GM18868 (cell line): ENCODE data around the gene ANKRD29.
"Not testable (repeated sequence)": the region's sequence is repeated elsewhere in the genome, so short reads cannot be mapped to it uniquely, and the experiment has no call there.

Experiments used
- ATAC-seq: cut with Tn5 transposase; IDR thresholded peaks from one replicate; pipeline ENCODE4 v1.9.1; 2021; ENCODE audit warnings: mild to moderate bottlenecking, moderate library complexity; ENCODE audit not compliant: unreplicated experiment

Gene ANKRD29

GRCh38 chr18:23585007-23585871 is 77.5 kb downstream of the ANKRD29 start:
- ATAC-seq, result no peak

DNA sequence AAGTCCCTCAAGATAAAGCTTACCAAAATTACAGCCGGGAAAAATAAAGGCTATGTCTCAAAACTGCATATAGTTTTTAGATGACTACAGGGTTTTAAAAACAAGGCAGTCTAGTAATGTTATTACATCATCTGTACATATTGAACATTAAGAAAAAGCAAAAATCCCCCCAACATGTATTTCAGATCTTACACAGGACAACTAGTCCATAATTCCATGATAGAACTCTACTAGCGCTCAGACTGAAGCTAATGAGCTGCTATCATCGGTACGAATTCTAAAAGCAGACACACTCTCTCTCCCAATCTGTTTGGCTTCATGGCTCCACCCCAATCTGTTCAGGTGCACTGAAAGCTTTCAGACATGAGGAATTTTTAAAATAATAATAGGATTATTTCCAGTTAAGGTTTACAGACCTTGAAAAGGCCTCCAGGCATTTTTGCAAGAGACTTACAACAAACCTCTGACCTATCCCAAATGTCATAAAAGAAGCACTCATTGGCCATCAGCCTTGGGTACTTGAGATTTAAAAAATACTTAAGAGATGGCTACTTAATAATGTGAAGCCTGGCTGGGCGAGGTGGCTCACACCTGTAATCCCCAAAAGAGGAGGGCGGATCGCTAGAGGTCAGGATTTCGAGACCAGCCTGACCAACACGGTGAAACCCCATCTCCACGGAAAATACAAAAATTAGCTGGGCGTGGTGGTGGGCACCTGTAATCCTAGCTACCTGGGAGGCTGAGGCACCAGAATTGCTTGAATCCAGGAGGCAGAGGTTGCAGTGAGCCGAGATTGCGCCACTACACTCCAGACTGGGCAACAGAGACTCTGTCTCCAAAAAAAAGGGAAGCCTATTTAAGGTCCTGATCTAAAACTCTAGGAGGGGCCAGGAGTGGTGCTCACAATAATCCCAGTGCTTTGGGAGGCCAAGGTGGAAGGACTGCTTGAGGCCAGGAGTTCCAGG is 78.4 kb downstream of the ANKRD29 start:
- ATAC-seq, result no peak

- no peak for ATAC-seq
These were observed 79.4 kb downstream of the ANKRD29 start for GRCh38 chr18:23583071-23583865.

GRCh38 chr18:23580677-23581367 is 81.9 kb downstream of the ANKRD29 start:
- ATAC-seq, result no peak

DNA sequence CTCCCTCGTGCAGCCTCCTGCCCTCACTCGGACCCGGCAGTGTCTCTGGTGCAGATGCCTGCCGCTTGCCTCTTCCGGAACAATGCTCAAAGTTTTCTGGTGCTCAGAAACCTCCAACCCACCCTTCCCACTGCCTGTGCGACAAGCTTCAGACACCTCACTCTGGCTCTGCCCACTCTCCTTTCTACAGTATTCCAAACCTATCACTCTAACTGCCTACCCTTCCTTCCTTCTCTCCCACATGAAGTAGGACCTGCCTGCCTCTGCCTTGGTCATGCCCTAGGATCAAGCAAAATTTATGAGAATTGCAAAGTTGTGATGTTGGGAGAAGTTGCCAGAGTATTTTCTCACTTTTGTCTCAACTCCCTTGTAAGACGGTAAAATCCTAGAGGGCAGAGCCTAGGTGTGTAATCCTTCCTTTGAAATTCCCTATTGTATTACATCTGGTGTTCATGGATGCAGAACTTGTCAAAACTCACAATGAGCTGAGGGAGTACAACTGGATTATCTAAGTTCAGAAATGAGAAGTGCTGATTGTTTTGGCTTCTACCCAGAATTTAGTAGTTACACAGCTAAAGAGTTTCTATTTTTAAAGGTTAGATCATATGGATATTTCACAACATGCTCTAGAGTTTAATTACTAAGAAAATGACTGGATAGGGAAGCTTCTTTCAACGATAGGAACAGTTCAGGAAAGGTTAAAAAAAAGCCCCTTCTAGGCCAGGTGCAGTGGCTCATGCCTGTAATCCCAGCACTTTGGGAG is 83.6 kb downstream of the ANKRD29 start:
- no peak for ATAC-seq

GRCh38 chr18:23578067-23578701 is 84.5 kb downstream of the ANKRD29 start:
- no peak for ATAC-seq

DNA sequence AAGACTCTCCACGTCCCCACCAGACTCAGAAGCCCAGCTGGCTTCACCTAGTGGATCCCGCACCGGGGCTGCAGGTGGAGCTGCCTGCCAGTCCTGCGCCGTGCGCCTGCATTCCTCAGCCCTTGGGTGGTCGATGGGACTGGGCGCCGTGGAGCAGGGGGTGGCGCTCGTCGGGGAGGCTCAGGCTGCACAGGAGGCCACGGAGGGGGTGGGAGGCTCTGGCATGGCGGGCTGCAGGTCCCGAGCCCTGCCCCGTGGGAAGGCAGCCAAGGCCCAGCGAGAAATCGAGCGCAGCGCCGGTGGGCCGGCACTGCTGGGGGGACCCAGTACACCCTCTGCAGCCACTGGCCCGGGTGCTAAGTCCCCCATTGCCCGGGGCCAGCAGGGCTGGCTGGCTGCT is 85.2 kb downstream of the ANKRD29 start:
- ATAC-seq, result not testable (repeated sequence)

GRCh38 chr18:23575309-23575651 is 87.4 kb downstream of the ANKRD29 start:
- no peak for ATAC-seq

GRCh38 chr18:23574611-23575308 is 88.0 kb downstream of the ANKRD29 start:
- no peak for ATAC-seq

- no peak for ATAC-seq
These were observed 88.9 kb downstream of the ANKRD29 start for GRCh38 chr18:23573626-23574431.

DNA sequence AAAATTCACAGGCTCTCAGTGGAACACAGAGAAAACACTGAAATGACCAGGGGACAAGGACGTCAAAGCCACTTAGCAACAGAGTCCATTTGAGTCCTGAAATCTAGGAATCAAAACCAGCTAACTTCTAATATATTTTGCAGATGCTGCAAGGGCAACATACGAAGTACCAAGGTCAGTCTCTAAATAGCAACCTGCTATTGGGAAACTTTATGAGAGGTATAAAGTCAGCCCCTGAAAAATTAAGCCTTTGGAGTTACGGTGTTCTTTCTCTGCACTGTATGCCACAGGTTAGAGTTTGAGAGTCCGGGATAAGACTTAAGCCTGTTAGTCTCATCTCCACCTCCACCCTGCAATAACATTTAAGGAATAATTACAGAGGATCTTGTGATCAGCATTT is 89.7 kb downstream of the ANKRD29 start:
- no peak for ATAC-seq

GRCh38 chr18:23572570-23572969 is 90.1 kb downstream of the ANKRD29 start:
- no peak for ATAC-seq

- ATAC-seq, result no peak
These were observed 90.7 kb downstream of the ANKRD29 start for GRCh38 chr18:23572012-23572411.

- ATAC-seq, result no peak
These were observed 91.7 kb downstream of the ANKRD29 start for GRCh38 chr18:23570912-23571504.

DNA sequence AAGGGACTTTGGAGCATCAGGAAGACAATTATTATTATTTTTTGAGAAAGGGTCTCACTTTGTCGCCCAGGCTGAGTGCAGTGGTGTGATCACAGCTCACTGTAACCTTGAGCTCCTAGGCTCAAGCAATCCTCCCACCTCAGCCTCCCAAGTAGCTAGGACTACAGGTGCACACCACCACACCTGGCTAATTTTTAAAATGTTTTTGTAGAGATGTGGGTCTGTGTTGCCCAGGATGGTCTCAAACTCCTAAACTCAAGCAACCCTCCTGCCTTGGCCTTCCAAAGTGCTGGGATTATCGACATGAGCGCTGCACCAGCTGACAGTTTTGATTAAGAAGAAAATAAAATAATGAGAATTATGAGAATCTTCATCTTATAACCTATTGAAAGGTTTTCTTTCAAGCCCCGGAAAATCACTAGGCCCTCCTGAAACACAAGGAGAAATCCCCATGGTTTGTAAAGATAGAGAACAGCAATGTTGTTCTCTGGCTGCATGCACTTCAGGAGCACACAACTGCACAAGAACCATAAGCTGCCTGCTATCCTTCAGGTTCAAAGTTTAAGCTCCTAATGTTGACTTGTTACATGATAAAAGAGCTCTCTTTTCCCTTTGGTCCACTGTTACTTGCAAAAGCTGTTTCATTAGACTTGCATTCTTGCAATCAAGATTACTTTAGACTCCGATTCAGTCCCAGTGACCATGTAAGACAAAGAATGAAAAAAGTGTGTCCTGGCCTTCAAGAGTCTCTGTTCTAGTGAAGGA is 93.2 kb downstream of the ANKRD29 start:
- no peak for ATAC-seq

GRCh38 chr18:23568281-23569138 is 94.2 kb downstream of the ANKRD29 start:
- no peak for ATAC-seq
